ENCODE measurements around the gene PPP2R5E. TPM values are rescaled to one million over a fixed set of nuclear protein-coding genes. Genes with fewer than 3 reads are reported as not detected.

PPP2R5E gene
- total and polyA plus RNA-seq, 8 donors, result 7.2 to 32.9 (median 14.2) TPM

DNA sequence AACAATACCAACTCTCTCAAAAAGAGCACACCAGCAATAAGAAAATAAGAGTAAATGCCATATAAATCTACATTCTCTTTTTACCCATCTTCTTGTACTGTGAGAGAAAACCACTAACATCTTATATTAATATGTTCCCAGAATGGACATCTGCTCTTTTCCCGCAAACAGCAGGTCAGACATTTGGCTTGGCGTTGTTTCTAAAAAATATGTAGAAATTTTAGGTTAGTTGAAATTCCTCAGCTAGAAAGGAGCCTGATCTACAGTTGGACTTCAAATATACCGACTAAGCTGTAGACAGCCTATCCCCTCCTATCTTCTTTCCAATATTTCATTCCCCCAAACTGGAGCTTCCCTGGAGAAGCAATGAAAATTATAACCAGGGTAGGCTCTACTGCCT is 88.7 kb downstream of the PPP2R5E start:
- no peak overlapping the region for H3K27ac ChIP-seq
- TF ChIP-seq POLR2AphosphoS5 (IDR thresholded peaks at IDR 0.05), result no peak
- no peak for TF ChIP-seq POLR2A (IDR thresholded peaks at IDR 0.05)
- TF ChIP-seq, protein P1, sequence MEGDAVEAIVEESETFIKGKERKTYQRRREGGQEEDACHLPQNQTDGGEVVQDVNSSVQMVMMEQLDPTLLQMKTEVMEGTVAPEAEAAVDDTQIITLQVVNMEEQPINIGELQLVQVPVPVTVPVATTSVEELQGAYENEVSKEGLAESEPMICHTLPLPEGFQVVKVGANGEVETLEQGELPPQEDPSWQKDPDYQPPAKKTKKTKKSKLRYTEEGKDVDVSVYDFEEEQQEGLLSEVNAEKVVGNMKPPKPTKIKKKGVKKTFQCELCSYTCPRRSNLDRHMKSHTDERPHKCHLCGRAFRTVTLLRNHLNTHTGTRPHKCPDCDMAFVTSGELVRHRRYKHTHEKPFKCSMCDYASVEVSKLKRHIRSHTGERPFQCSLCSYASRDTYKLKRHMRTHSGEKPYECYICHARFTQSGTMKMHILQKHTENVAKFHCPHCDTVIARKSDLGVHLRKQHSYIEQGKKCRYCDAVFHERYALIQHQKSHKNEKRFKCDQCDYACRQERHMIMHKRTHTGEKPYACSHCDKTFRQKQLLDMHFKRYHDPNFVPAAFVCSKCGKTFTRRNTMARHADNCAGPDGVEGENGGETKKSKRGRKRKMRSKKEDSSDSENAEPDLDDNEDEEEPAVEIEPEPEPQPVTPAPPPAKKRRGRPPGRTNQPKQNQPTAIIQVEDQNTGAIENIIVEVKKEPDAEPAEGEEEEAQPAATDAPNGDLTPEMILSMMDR (IDR thresholded peaks at IDR 0.05), result no peak
- no peak for TF ChIP-seq EP300 (IDR thresholded peaks at IDR 0.05)
- no peak for DNase-seq
- intact Hi-C loops (cut with DNase I; ENCODE audit: low total_unique reads), result no loop called here
- peaks cover 0 to 9% (median 4%) of the 10 kb centered on the region in 4 donors for H3K36me3 ChIP-seq
- H3K27me3 ChIP-seq, result no peaks in the 10 kb centered on the region
- H3K9me3 ChIP-seq, result no peaks in the 10 kb centered on the region
- peaks cover 0 to 50% (median 18%) of the 10 kb centered on the region in 4 donors for H3K4me1 ChIP-seq
- no peak overlapping the region for H3K4me3 ChIP-seq
- 93 to 99% (median 96%) methylated on average over 3 of the region's 3 CpGs for WGBS, 5 donors

DNA sequence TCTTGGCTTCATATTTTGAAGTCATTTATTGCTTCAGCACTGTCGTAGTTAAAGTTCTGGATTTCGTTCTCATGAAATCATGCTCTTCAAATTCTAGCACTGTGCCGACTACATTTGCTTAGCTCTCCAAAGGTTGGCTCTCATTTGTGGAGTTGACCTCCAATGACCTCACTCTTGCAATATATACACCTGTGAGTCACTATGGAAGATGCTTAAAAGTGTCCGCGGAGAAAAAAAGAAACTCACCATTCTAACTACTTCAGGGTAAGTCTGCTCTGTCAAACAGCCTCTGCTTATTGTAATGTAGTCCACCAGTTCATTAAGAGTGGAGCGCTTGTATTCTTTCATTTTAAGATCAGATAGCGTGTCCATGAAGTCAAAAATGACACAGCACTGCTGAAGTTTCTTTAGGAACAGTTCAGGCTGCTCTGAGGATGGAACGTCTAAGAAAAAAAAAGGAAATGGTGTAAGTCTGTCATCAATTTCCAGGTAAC is 89.7 kb downstream of the PPP2R5E start:
- Histone ChIP-seq H3K36me3 (peaks cover 0 to 9% (median 4%) of the 10 kb centered on the region in 4 donors), H3K9me3 (no peaks in the 10 kb centered on the region), H3K4me1 (peaks cover 0 to 43% (median 13%) of the 10 kb centered on the region in 4 donors), H3K4me3 (no peak overlapping the region), H3K27ac (peak overlapping the region in 4 of 5 donors; percentile 11 to 58 (median 39)), H3K27me3 (no peaks in the 10 kb centered on the region)
- peak in 1 of 2 donors; percentile 23 for DNase-seq
- intact Hi-C loops (cut with DNase I; ENCODE audit: low total_unique reads), result no loop called here
- TF ChIP-seq, protein P1 (IDR thresholded peaks at IDR 0.05), result no peak
- TF ChIP-seq POLR2AphosphoS5 (IDR thresholded peaks at IDR 0.05), result peak in 1 of 3 donors; percentile 56
- 72 to 81% (median 77%) methylated on average over 8 of the region's 8 CpGs for WGBS, 5 donors

DNA sequence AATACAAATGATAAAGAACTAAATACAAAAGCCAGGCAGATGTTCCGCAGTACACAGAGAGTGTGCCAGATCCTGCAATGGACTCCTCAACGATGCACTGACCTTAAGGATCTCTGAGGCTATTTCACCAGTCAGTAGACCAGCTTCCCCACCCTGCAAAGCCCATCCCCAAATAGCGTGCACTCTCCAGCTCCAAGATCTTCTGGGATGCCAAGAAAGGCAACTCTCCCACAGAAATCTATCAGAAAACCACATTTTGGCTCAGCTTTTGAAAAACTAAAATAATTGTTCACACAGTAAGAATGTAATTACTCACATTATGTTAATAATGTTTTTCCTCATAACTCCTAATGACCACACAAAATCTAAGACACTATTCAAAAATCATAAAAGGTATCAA is 90.4 kb downstream of the PPP2R5E start:
- Histone ChIP-seq H3K4me3 (no peak overlapping the region), H3K36me3 (peaks cover 0 to 9% (median 4%) of the 10 kb centered on the region in 4 donors), H3K27me3 (no peaks in the 10 kb centered on the region), H3K9me3 (no peaks in the 10 kb centered on the region), H3K27ac (peak overlapping the region in 2 of 5 donors; percentile 56 to 58), H3K4me1 (peaks cover 0 to 39% (median 11%) of the 10 kb centered on the region in 4 donors)
- no peak for DNase-seq
- TF ChIP-seq EP300 (IDR thresholded peaks at IDR 0.05) (no peak), POLR2AphosphoS5 (IDR thresholded peaks at IDR 0.05) (no peak), POLR2A (IDR thresholded peaks at IDR 0.05) (no peak)
- TF ChIP-seq, protein P1 (IDR thresholded peaks at IDR 0.05), result no peak
- intact Hi-C loops (cut with DNase I; ENCODE audit: low total_unique reads), result no loop called here
- WGBS, 5 donors, result 88 to 93% (median 91%) methylated on average over 3 of the region's 3 CpGs

DNA sequence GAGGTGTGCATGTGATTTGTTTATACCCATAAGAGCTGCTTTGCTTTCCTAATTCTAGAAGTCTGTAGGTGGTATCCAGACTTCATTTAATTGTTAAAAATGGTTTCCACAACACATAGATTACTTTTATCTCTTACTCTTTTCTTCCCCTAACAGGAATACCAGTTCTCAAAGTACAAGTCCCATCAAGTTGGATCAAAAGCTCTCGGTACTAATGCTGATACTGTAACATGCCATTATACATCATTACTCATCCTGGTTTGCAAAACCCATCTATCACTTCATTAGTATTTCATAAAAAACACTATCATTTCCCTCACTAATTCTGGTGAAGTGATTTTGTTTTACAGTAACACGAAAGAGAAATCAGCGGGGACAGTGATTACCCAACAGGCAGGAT is 94.3 kb downstream of the PPP2R5E start:
- TF ChIP-seq EP300 (IDR thresholded peaks at IDR 0.05), result no peak
- TF ChIP-seq POLR2AphosphoS5 (IDR thresholded peaks at IDR 0.05), result no peak
- no peak for TF ChIP-seq POLR2A (IDR thresholded peaks at IDR 0.05)
- TF ChIP-seq, protein P1 (IDR thresholded peaks at IDR 0.05), result no peak
- Histone ChIP-seq H3K27me3 (no peaks in the 10 kb centered on the region), H3K27ac (no peak overlapping the region), H3K36me3 (peaks cover 0 to 9% (median 4%) of the 10 kb centered on the region in 4 donors), H3K9me3 (no peaks in the 10 kb centered on the region), H3K4me1 (peaks cover 0 to 21% (median 7%) of the 10 kb centered on the region in 4 donors), H3K4me3 (no peak overlapping the region)
- no peak for DNase-seq
- WGBS, 5 donors, result 89 to 99% (median 94%) methylated on average over 3 of the region's 3 CpGs
- intact Hi-C loops (cut with DNase I; ENCODE audit: low total_unique reads), result no loop called here
